GM21528 (cell line): ENCODE measurements around the gene ABCA9.
"Not testable (repeated sequence)": the region's sequence is repeated elsewhere in the genome, so short reads cannot be mapped to it uniquely, and the experiment has no call there.

Experiments used
- ATAC-seq: cut with Tn5 transposase; IDR thresholded peaks from one replicate; pipeline ENCODE4 v1.9.1; 2021; ENCODE audit warnings: mild to moderate bottlenecking, moderate library complexity; ENCODE audit not compliant: unreplicated experiment, low FRiP score

ABCA9 gene

DNA sequence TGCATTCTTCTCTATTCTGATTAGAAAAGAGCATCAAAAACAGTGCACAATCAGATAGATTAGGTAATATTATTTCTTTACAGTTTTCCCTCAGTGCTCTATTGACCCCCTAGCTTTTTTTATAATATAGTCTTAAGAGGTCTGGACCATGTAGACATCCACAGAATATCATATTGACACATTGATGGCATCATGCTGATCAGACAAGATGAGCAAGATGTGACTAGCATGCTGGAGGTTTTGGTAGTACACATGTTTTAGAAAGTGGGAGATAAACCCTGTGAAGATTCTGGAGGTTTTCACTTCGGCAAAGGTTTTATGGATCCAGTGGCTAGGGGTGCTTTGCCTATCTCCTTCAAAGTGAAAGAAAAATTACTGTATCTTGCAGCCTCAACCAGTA, 102.8 kb downstream of the ABCA9 start:
- no peak for ATAC-seq

DNA sequence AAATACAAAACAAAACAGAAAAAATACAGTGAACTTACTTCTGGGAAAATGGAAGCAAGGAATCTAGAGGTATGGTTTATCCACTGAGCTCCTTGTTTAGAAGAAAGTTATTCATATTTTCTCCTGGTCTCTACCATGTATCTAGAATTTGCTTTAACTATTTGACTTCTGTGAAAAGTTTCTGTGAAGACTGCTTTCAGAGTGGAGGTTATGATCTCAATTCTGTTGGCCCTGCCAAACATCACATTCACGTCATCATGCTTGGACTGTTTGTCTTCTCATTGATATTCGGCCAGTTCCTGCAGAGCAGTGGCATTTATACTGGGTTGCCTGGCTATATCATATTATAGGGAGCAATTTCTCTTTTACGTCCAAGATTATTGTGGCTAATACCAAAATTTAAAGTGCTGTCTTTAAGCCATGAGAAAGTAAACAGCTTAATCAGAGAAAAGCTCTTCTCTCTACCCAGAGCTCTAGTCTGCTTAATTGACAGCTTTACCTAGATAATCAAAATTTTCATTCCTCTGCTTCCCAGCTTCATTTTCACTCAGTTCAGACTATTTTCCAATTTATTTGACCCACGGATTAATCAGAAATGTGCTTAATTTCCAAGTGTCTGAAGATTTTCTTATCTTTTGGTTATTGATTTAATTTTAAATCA, 105.4 kb downstream of the ABCA9 start, which contains the start of gene ABCA8:
Gene ABCA8, minus strand, starts transcription at position 212 of the 661 bp plus-strand sequence. CDS start 13,358 bp downstream, outside the sequence.
- ATAC-seq, result no peak

DNA sequence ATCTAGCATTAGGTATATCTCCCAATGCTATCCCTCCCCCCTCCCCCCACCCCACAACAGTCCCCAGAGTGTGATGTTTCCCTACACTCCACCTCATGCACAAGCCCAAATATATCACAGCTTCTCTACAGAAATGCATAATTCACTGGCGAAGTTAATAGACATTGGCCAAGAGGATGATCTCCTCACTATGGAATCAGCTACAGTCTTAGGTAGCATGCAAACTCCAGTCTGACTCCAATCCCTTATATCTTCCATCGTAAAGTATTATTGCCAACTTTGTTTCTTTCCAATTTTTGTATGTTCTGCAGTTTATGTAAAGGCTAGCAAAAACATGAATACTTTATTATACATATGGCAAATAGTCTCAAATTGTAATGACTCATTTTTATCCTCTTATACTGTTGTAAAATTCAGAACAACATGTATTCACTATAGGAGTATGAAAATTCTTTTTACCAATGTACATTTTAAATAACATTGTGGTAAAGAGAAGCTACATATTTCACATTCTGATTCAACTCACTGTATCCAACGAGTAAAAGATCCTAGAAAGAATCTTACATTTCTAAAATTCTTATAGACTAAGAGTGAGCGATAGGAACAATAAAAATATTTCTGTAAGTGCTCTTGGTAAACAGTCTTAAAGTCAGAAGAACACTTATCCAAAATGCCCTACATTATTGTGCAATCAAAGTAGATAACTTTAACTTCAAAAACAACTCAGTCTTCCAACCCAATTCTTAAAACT, 106.4 kb downstream of the ABCA9 start:
- no peak for ATAC-seq

DNA sequence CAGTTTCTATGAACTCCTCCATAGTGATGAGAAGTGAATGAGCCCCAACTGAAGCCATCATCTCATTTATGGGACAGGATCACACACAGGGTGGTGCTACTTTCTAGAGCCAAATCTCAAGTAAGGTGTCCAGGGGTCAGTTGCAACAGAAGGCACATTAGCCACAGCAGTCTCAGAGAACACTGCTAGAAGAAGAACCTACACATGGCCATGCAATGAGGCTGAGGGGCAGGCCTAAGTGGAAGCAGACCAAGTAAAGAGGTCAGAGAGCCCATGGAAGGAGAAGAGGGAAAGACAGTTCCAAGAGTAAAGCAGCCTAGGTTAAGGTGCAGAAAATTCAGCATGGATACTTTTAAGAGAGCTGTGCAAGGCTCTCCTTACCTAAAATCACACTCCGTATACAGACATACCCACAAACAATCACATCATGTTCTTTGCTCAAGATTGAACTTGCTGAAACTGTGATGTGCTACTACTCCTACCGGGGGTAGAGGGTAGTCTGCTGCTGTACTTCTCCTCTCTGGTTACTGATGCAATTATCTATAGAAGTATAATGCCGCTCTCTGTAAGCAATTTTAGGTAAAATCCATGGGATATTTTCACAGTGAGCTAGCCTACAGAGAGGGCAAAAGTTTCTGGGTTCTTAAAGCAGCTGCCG, 107.3 kb downstream of the ABCA9 start:
- ATAC-seq, result no peak

DNA sequence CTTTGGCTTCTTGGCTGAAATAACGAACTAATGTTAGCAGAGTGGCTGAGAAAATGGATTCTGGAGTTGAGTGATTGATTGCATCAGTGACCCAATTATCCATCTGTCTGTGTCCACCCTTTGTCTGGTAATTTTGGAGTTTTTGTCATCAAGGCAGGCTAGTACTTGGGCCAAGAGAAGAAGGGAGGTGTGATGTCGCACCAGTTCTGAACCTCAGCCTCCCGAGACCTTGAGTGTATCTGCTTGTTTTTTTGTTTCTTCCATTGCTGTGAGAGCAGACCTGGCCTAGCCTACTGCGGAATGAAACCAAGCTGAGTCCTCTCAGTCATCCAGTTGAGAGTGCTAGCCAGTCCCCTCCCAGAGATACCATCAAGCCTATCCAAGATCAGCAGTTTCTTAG, 110.0 kb downstream of the ABCA9 start:
- ATAC-seq, result no peak

DNA sequence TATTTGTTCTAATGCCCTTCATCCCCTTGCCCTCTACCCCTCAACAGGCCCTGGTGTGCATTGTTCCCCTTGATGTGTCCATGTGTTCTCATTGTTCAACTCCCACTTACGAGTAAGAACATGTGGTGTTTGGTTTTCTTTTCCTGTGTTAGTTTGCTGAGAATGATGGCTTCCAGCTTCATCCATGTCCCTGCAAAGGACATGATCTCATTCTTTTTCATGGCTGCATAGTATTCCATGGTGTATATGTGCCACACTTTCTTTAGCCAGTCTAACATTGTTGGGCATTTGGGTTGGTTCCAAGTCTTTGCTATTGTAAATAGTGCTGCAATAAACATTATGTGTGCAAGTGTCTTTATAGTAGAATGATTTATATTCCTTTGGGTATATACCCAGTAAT, 112.9 kb downstream of the ABCA9 start:
- not testable (repeated sequence) for ATAC-seq

DNA sequence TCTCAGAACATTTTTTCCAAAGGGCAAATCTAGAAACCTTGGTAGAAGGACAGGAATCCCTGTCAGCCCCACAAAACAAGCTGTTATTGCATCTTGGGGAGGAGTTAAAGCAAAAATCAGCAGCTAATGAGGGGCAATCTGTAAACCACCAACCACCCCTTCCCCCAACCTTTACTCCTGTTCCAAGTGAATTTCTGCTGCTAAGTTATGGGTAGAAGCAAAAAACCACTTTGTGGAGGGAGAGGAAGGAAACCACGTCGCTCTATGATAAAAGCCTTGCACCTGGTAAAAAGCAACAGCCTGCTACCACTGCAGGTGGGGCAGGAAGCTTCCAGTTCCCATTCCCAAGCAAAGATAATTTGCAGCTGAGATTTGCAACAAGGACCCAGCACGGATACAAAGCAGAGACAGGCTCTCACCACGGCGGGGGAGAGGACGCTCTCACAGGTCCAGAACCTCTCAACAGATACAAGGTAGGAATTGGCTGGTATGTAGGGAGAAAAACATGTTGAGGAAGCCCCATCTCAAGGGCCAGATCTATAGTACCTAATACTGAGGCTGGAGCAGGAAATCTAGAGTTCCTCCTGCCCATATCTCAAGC, 116.2 kb downstream of the ABCA9 start:
- no peak for ATAC-seq

DNA sequence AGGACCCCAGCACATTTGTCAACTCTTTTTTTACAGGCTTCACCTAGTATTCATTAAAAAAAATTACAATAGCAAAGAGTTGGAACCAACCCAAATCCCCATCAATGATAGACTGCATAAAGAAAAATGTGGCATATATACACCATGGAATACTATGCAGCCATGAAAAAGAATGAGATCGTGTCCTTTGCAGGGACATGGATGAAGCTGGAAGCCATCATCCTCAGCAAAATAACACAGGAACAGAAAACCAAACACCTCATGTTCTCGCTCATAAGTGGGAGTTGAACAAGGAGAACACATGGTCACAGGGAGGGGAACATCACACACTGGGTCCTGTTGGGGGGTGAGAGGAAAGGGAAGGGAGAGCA, 116.9 kb downstream of the ABCA9 start:
- not testable (repeated sequence) for ATAC-seq

DNA sequence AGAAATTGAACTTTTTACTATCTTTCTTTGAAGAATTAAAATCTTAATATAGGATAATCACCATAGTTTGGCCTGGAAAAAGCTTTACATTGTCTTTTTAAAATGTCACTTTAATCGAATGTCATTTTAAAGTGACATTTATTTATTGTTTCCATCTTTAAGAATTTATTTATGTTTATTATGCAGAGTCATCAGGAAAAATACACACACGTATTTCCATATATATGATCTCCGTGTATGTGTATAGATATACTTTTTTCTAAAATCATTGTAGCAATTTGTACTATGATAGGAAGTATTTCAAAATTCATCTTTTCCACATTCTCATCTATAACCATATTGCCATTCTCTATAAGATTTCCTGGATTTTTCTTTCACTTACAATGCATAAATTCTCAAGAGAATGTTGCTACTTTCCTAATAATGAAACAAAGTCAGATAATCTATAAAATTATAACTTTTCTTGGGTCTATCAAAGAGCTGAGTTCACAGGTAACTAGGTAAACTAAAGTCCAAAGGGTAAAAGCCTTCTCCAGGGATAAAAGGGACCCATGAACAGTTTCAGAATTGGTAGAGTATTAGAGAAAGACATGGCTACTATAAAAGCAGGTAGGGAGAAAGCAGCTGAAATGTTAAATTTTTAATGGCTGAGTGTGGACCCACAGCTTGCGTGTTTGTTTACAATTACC, 117.5 kb downstream of the ABCA9 start:
- no peak for ATAC-seq

DNA sequence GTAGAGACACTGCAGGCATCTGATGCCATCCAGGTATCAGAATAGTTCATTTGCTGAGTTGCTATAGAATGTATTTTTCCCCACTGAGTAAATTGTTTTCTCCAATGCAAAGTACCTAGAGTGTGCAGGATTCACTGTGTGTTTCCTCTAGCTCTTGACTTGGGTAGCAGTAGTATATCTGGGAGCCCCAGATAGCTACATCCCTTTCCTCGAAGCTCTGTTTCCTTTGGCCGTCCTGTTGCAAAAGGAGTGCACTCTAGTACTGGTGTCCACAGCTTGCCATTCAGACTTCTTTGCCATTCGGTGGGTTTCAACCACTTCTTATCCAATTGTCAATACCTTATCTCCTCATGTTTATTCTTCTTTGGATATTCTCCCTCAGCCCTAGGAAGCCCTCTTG, 118.3 kb downstream of the ABCA9 start:
- ATAC-seq, result no peak

DNA sequence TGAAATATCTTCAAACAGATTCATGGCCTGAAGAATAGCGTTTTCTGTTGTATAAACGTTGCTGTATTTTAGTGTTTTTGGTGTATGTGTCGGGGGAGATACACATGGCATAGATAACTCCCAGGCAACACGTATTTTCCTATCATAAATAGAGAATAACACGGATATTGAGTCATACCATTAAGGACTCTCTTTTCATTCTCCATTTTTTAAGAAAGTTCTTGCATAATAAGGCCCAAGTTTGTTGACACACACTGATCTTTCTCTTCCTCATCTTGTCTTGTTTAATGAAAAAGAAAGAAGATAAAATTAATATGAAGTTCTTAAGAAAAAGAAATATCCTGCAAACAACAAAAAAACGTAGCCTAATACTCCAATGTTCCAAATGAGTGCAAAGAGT, 119.0 kb downstream of the ABCA9 start:
- ATAC-seq, result no peak

DNA sequence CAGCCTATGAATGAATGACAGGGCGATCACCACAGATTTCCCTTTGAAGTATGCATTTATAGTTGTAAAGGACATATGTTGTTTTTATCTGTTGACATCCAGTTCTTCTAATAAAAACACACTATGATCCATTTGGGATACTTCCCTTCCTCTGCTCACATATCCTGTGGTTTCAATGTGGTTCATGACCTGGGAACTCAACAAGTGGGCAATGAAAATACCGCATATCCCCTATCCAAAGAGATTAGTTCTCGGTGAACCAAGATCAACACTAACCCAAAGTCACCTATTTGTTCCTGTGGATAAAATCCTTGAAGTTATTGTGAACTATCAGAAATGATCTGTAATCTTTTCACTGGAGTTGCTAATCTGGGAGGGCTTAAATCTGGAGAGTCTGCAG, 121.5 kb downstream of the ABCA9 start:
- no peak for ATAC-seq

DNA sequence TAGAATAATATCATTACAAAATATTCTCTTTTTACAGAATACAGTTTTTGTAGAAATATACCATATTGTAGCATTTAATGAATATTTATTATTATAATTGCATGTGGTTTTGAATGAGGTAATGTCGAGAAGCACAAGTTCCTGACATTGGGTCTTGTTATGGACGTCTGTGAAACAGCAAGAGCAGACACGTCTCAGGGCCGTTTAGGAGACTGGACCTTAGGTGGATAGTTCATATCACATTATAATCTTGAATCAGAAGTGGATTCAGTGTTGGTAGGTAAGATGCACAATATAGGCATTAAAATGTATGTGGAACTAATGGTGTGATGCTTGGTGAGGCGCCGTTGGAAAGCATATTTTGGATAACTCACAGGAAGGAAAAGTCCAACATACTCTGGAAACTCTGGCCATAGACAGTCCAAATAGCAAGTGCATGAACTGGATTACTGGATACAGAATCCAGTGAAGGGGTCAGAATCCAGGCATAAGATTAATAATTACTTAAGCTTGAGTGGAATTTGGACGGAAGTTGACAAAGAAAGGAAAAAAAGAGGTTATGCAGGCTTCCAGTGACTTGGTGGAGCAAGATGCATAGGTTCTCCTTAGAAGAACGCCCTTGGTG, 122.7 kb downstream of the ABCA9 start:
- ATAC-seq, result no peak

DNA sequence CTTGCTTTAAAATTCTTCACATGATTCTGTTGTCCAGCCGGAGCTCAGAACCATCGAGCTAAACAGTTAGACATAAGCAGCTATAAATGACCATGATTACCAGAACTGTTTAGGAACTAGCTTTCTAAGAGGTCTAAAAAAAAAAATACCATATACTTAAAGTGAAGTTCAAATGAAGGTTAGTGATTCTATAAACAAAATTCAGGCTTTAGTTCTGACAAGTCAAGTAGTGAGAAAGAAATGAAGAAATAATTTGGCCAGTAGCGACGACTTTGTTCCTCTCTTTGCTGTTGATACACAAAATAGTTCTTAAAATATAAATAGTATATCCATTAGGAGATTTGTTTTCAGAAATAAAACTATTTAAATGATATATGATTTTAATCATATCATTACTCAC, 133.2 kb downstream of the ABCA9 start:
- ATAC-seq, result no peak

DNA sequence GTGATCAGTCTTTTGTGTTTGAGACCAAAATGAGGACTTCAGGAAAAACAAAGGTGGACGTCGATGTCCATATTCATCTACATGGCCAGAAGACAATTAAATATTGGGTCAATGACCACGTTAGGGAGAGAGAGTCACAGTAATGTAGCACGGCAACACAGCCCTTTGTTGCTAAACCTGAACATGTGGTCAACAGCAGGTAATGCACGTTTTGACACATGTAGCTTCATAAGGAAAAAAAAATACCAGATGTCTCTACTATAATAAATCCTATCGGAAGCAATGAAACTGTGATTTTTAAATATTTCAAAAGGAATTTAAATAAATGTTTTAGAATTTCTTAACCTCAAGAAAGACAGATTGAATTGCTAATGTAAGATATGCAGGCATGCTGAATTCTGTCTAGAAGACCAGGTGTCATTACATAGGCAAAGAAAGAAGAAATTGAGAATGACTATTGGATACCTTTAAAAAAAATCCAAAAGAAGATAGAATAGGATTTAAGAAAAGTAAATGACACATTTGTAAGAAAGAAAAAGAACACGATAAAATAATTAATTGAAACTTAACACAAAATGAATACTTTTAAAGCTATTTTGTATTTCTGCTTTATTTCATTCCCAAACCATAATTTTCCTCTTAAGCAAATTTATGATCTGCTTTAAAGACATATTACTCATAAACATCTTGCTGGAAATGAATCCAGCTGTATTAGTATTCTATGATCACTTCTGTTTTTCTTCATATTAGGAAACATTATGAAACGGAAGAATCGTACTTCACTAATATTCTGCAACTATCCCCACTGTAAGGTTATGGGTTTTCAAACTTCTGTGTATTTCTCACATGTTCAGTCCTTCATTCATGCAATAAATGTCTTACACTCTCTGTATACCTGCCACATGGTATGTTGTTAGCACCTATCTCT, 135.7 kb downstream of the ABCA9 start:
- no peak for ATAC-seq
